Lung (tissue), 12 donors: Measurements from ENCODE around the gene PTPRT. TPM values are rescaled to one million over a fixed set of nuclear protein-coding genes. Genes with fewer than 3 reads are reported as not detected.
A peak's percentile ranks its signal among the peaks of the same experiment; 100 is the strongest.

Experiments
- ATAC-seq: fragments of 200-7000 bp; cut with Tn5 transposase; one replicate; pipeline ENCODE4 v1.9.1; 2020; ENCODE audit warnings: moderate number of reproducible peaks; ENCODE audit not compliant: insufficient read depth, low FRiP score
- DNase-seq, 3 donors: peaks; one replicate each; pipeline ENCODE4 v3.0.0-alpha.2; 2013 to 2017
- H3K27ac ChIP-seq, 2 donors: one replicate each; pipeline ENCODE4 v1.5.1; 2013; ENCODE audit warnings: mild to moderate bottlenecking in 2 of 2, moderate library complexity in 2 of 2, control low read depth in 1 of 2, inconsistent platforms in 1 of 2, low read depth in 1 of 2, low read length in 1 of 2
- H3K27me3 ChIP-seq, 3 donors: one replicate each; pipeline ENCODE4 v1.5.1; 2013; ENCODE audit warnings: low read length in 2 of 3; ENCODE audit not compliant: control insufficient read depth in 3 of 3, insufficient read depth in 3 of 3
- H3K36me3 ChIP-seq, 4 donors: one replicate each; pipeline ENCODE4 v1.5.1; 2013; ENCODE audit warnings: low read length in 4 of 4, mild to moderate bottlenecking in 1 of 4, moderate library complexity in 1 of 4; ENCODE audit not compliant: control insufficient read depth in 4 of 4, insufficient read depth in 4 of 4
- H3K4me1 ChIP-seq, 5 donors: one replicate each; pipeline ENCODE4 v1.5.1; 2013; ENCODE audit warnings: low read length in 5 of 5, mild to moderate bottlenecking in 2 of 5, moderate library complexity in 1 of 5; ENCODE audit not compliant: control insufficient read depth in 5 of 5, insufficient read depth in 5 of 5
- H3K4me3 ChIP-seq: one replicate; pipeline ENCODE4 v1.5.1; 2013; ENCODE audit warnings: mild to moderate bottlenecking, control low read depth, moderate library complexity
- H3K9ac ChIP-seq, 2 donors: one replicate each; pipeline ENCODE4 v1.5.1; 2013; ENCODE audit warnings: low read length in 2 of 2, control low read depth in 1 of 2; ENCODE audit not compliant: insufficient read depth in 1 of 2
- H3K9me3 ChIP-seq, 4 donors: one replicate each; pipeline ENCODE4 v1.5.1; 2013; ENCODE audit warnings: low read length in 3 of 4, mild to moderate bottlenecking in 1 of 4, moderate library complexity in 1 of 4; ENCODE audit not compliant: control insufficient read depth in 4 of 4, insufficient read depth in 3 of 4
- CTCF ChIP-seq: IDR thresholded peaks from 2 replicates; pipeline ENCODE4 v1.5.1; 2012; ENCODE audit warnings: mild to moderate bottlenecking; ENCODE audit errors: control extremely low read depth, extremely low read depth
- WGBS, 2 donors: extraction: QIAGEN DNeasy Blood & Tissue Kit; methylation state at CpG; one replicate each; pipeline ENCODE4 v1.1.7; 2013; 5-methylcytosine and 5-hydroxymethylcytosine counted together
- polyA plus RNA-seq, 2 donors: library from polyadenylated mRNA; stranded (reverse); fragments of 200-250 nt; gene quantifications; one replicate each; pipeline ENCODE4 v1.2.1, GENCODE V29; 2013
- total RNA-seq, 2 donors: library from RNA; depleted of rRNA in 1 of 2; stranded (reverse); fragments of >200 nt in 1 of 2; gene quantifications; one replicate each; pipeline ENCODE4 v1.2.1, GENCODE V29; 2014 to 2021
- donor health status: control.
- donor health status: control.
- donor health status: Bipolar disorder and iron deficiency.
- donor health status: healthy.
- donor health status: DM: yes; HTN: yes; CAD: no.

The PTPRT gene
- total and polyA plus RNA-seq, 4 donors: 0.37 to 13.8 (median 6.1) TPM

DNA sequence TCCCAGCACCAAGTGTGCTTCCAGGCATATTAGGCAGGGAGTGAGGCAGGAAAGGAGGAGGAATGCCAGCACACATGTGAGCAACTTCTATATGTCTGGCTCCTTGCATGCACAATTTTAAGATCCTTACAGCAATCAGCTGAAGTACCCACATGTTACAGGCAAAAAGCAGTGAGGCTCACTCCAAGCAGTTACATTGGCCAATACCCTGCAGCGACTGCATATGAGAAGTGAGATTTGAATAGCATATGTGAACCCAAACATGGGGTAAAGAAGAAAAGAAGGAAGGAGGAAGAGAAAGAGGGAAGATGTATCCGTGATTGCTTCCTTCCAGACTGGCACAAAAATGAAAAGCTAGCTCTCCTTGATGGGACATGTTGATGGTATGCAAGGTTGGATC, 193.6 kb downstream of the PTPRT start:
- Histone ChIP-seq H3K27me3 (no peaks in the 10 kb centered on the region), H3K9me3 (peaks cover 0 to 6% (median 0%) of the 10 kb centered on the region in 4 donors), H3K4me1 (no peaks in the 10 kb centered on the region), H3K36me3 (no peaks in the 10 kb centered on the region), H3K27ac (no peak overlapping the region), H3K4me3 (no peak overlapping the region), H3K9ac (no peak overlapping the region)
- DNase-seq: no peak
- no peak for TF ChIP-seq CTCF
- no peak for ATAC-seq
- 72 to 78% methylated on average over 2 of the region's 2 CpGs for WGBS, 2 donors

DNA sequence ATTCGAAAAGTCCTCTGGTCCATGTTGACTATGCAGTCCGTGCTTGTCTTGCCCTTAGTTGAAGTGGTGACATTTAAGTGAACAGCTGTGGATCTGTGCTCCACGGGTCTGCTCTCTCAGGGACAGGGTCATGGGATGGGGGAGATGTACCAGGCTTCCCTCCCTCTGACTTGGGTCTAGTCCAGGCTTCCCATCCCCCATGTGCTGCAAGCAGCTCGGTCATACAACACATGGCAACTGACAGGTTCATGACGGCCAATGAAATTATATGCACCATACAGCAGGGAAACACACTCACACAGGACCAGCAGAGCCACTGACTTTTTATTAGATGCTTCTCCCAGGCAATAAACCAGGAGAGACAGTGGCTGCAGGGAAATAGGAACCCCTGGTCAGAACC, 201.4 kb downstream of the PTPRT start:
- 74 to 83% methylated on average over 5 of the region's 5 CpGs for WGBS, 2 donors
- H3K9ac ChIP-seq: no peak overlapping the region
- no peaks in the 10 kb centered on the region for H3K4me1 ChIP-seq
- DNase-seq (no peak), ATAC-seq (no peak)
- no peak overlapping the region for H3K27ac ChIP-seq
- H3K9me3 ChIP-seq: peaks cover 0 to 4% (median 0%) of the 10 kb centered on the region in 4 donors
- H3K27me3 ChIP-seq: no peaks in the 10 kb centered on the region
- H3K36me3 ChIP-seq: no peaks in the 10 kb centered on the region
- H3K4me3 ChIP-seq: peak overlapping the region; percentile 1
- no peak for TF ChIP-seq CTCF

DNA sequence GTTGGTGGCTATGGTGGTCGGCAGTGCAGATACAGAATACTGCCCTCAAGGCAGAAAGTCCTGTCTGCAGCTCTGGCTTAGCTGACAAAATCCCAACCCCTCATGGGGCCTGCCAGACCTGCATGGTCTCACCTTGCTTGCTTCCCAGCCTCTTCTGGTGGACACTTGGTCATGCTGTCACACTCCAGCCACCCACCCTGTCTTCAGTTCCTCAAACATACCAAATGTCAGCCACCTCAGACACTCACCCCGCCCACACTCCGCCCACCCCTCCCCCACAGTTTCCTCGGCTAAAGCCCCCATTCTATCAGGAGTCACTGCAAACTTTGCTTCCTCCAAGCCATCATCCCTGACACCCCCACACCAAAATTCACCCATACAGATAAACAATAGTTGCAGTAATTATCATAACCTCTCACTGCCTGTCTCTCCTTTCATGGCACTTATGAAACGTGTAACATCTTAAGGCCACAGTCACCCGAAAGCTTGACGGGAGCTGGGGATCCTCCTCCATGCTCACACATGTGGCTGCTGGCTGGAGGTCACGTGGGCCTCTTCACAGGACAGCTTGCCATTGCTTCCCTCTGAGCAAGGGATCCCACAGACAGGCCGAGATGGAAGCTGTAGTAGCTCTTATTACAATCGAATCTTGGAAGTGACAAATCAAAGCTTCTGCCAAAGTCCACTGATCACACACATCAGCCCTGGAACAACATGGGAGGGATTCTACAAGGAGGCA, 202.2 kb downstream of the PTPRT start:
- H3K27ac ChIP-seq: no peak overlapping the region
- TF ChIP-seq CTCF: no peak
- no peak for ATAC-seq

More for the DNA sequence above, 202.2 kb downstream of the PTPRT start:
- DNase-seq: no peak
- no peaks in the 10 kb centered on the region for H3K36me3 ChIP-seq
- H3K4me1 ChIP-seq: peaks cover 0 to 2% (median 0%) of the 10 kb centered on the region in 5 donors
- H3K9ac ChIP-seq: no peak overlapping the region
- WGBS, 2 donors: 71 to 81% methylated on average over 10 of the region's 10 CpGs
- H3K27me3 ChIP-seq: no peaks in the 10 kb centered on the region
- peaks cover 0 to 4% (median 0%) of the 10 kb centered on the region in 4 donors for H3K9me3 ChIP-seq
- no peak overlapping the region for H3K4me3 ChIP-seq
